Right hindlimb (tissue), 1 donor: ENCODE results near the gene TRIM46.
A peak's percentile ranks its signal among the peaks of the same experiment; 100 is the strongest.
"Not testable (repeated sequence)": the region's sequence is repeated elsewhere in the genome, so short reads cannot be mapped to it uniquely, and the experiment has no call there.

Experiments used
- DNase-seq: peaks from one replicate; pipeline ENCODE4 v3.0.0-alpha.2; 2018

The TRIM46 gene

DNA sequence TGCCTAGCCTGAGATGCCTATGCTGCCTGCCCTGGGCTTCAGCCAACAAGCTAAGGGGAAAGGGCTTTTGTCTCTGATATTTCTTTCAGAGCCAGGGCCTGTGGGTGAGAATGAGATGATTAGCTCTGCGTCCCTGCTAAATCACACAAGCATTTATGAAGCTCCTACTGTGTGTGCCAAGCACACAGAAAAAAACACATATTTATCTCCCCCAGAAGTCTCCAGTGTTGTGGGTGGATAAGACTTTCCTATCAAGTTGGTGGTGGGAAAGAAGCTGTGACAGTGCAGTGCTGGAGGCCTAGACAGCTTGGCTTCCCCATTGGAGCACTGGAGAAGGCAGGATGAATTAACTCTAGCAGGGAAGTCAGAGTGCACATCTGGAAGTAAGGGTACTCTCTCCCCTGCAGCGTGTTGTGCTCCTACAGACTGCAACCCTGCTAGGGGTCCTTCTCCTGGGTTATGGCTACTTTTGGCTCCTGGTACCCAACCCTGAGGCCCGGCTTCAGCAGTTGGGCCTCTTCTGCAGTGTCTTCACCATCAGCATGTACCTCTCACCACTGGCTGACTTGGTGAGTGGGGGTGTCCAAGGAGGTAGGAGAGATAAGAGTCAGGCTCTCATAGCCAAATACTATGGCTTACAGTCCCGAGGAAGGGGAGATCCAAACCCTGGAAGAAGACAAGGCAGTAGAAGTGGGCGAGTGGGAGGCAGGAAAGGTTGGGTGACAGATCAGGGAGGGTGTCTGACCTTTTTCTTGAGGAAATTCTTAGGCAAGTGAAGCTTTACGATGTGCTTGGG lies 36.3 kb upstream of the TRIM46 start:
- DNase-seq: no peak

GRCh38 chr1:155139895-155140629 lies 33.6 kb upstream of the TRIM46 start, which contains the start of gene DPM3:
TSS of gene DPM3 (minus strand) at chr1:155140531. CDS start at chr1:155140240, 291 bp downstream.
- peak; percentile 93 for DNase-seq

- DNase-seq: no peak
Observed at GRCh38 chr1:155140630-155140953, 33.1 kb upstream of the TRIM46 start.

GRCh38 chr1:155141749-155142148 lies 31.9 kb upstream of the TRIM46 start:
- no peak for DNase-seq

GRCh38 chr1:155145491-155145890 lies 28.2 kb upstream of the TRIM46 start:
- no peak for DNase-seq

DNA sequence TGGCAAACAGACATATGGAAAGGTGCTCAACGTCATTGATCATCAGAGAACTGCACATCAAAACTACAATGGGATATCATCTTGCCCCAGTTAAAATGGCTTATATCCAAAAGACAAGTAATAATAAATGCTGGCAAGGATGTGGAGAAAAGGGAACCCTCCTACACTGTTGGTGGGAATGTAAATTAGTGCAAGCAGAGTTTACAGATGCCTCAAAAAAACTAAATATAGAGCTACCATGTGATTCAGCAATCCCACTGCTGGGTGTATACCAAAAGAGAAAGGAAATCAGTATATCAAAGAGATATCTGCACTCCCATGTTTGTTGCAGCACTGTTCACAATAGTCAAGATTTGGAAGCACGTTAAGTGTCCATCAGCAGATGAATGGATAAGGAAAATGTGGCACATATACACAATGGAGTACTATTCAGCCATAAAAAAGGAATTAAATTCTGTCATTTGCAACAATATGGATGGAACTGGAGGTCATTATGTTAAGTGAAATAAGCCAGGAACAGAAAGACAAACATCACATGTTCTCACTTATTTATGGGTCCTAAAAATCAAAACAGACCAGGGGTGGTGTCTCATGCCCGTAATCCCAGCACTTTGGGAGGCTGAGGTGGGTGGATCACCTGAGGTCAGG lies 17.5 kb upstream of the TRIM46 start:
- DNase-seq: not testable (repeated sequence)

DNA sequence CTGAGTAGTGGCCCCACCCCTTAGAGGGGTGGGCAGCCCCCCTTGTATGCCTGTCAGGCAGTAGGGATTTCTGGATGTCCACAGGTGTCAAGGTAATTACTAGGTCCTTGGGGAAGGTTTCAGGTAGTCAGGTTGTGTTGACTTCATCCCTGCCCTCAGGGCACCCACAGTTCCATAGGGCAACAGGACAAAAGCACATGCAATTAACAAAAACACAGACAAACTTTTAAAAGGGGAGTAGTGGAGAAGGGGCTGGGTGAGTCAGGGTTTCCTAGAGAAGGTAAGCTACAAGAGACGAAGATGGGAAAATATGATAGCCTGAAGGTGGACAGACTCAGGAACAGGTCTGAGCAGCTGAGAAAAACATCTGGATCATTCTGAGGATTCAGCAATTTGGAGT lies 14.7 kb upstream of the TRIM46 start:
- DNase-seq: no peak

GRCh38 chr1:155160128-155160527 lies 13.5 kb upstream of the TRIM46 start:
- no peak for DNase-seq

- not testable (repeated sequence) for DNase-seq
Observed at GRCh38 chr1:155162631-155163030, 11.0 kb upstream of the TRIM46 start.

- DNase-seq: not testable (repeated sequence)
Observed at GRCh38 chr1:155163785-155164184, 9.9 kb upstream of the TRIM46 start.

GRCh38 chr1:155164625-155165024 lies 9.0 kb upstream of the TRIM46 start:
- DNase-seq: not testable (repeated sequence)

DNA sequence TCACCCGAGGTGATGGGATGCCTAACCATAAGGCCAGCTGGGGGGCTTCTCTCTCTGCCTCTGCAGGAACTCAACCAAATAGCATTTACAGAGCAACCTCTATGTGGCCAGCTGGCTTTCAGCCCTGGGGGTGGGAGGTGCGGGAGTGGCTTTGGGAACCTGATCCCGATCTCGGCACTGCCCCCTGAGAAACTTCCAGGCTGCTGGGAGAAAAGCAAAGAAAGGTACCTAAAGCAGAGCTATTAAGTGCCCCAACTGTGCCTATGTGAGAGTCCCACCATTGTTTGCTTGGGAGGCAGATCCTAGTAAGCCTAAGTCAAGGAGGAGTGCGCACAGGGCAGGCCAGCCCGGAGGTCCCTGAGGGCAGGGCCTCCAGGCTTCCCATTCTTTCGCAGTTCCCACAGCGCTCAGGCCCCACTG lies 7.6 kb upstream of the TRIM46 start:
- peak; percentile 48 for DNase-seq

DNA sequence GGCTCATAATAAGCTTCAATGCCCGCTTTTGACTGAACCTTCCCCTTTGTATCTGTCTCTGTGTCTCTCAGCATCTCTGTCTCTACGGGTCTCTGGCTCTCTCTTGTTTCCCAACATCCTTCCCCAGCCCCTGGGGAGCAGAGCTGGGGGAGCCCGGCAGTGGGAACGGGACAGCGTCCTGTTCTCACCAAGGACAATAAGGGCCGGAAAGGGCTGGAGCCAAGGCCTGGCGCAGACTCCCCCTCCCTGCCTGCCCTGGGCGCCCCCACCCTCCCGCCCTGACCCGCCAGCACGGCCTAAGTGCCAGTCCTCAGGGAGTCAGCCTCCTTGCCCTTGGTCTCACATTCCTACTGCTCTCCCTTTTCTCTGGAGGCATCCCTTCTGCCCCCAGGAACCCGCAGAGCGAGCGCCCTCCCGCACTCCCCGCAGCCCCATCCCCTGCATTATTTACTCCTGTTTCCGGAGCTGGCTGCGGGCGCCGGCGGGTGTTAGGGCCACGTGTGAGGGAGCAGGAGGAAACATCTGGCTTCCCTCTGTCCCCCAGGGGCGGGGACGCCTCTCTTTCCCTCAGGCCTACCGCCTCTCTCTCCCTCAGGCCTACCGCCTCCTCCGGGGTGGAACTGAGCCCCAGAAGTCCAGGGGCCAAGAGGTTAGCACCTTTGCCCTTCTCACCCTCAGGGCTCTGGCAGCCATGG lies 7.0 kb upstream of the TRIM46 start:
- peak; percentile 74 for DNase-seq

DNA sequence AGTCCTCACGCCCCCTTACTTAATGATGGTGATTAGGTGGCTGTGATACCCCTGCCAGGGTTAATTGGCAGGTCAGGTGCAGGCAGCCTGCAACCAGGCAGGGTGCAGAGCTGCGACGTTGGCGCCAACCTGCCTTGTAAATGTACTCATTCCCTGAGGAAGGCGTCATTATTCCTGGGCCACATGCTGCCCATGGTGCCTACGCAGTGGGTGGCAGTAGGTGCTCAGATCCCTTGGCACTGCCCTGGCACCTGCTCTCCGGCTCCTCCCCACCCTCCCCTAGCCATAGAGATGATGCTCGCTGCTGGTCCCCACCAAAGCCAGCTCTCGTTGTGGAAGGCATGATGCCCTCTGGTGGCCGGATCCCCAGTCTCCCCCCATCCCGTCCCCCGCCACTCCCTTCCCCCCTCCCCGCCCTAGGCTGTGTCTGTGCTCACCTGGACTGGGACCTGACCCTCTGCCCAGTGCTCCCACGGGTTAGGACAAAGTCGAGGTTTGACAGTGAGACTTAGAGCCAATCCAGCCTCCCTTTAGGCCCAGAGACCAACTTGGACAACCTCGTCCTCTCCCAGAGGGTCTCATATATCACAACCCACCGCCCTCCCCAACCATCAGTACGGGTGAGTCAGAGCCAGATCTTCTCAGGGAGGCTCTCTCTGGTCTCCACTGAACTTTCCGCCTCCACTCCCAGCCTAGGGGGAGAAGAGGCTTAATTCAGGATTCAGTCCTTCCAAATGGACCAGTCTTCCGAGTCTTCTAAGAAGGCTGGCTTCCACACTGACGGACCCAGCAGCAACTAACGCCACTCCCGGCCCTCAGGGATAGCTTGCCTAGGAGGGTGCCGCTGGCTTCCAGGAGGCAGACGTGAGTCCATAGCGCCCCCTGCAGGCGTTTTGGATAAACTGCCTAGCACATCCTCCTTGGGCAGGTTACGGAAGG lies 6.2 kb upstream of the TRIM46 start:
- peak; percentile 84 for DNase-seq

DNA sequence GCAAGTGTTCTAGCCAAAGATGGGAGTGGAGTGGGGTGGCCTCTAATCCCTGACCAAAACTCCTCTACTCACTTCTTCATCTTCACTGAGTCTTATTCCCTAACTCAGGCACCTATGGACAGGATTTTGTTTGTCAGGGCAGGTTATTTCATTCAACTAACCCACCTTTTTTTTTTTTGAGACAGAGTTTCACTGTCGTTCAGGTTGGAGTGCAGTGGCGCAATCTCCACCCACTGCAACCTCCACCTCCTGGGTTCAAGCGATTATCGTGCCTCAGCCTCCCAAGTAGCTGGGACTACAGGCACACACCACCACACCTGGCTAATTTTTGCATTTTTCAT lies 5.6 kb upstream of the TRIM46 start:
- DNase-seq: not testable (repeated sequence)

DNA sequence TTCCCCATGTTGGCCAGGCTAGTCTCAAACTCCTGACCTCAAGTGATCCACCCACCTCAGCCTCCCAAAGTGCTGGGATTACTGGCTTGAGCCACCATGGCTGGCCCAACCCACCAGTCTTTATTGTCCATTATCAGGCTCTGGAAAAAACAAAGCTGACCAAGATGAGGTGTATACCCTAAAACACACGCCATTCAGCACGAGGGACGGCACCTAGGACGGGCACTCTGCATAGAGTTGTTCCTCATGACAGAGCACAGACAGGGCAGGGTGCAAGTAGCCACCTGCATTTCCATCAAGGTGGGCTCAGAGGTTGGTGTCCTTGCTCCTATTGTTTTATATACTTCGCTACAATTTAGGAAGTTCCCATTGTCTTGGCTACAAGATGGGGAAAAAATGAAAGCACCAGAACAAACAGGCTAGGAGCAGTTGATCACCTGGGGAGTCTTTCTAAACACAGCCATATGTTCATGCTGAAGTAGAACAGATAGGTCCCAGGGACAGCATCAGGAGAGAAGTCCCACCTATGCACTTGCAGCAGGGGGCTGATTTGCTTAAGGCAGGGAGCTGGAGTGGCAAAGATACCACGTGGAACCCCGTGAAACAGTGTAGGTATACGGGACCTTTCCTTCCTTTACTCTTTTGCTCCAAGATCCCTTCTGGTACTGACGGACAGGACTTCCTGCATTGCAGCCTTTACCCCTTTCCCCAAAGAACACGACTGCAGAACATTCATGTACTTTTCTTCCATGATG lies 5.0 kb upstream of the TRIM46 start:
- DNase-seq: no peak

- no peak for DNase-seq
Observed at GRCh38 chr1:155169541-155169940, 4.1 kb upstream of the TRIM46 start.

DNA sequence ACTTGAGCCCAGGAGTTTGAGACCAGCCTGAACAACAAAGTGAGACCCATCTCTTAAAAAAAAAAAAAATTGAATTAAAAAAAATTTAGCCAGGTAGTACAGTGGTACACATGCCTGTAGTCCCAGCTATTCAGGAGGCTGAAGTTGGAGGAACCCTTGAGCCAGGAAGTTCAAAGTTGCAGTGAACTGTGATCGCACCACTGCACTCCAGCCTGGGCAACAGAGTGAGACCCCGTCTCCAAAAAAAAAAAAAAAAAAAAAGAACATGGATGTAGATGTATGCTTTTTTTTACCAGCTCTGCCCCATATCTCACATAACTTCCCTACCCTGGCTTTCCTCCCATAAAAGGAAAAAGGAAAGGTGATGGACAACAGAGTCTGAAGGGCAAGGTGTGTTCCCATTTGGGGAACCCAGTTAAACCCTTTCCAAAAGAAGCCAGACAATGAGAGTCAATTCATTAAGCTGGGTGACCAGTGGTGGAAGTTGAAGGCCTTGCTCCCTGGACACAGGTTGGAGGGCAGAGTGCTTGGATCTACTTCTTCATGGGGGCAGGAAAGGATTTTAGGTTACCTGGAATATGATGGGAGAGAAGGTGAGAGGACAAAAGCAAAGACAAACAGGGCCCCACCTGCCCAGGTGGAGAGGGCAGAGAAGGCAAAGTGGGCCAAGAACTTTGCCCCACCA lies 3.4 kb upstream of the TRIM46 start:
- DNase-seq: no peak

- no peak for DNase-seq
Observed at GRCh38 chr1:155170806-155171205, 2.8 kb upstream of the TRIM46 start.

DNA sequence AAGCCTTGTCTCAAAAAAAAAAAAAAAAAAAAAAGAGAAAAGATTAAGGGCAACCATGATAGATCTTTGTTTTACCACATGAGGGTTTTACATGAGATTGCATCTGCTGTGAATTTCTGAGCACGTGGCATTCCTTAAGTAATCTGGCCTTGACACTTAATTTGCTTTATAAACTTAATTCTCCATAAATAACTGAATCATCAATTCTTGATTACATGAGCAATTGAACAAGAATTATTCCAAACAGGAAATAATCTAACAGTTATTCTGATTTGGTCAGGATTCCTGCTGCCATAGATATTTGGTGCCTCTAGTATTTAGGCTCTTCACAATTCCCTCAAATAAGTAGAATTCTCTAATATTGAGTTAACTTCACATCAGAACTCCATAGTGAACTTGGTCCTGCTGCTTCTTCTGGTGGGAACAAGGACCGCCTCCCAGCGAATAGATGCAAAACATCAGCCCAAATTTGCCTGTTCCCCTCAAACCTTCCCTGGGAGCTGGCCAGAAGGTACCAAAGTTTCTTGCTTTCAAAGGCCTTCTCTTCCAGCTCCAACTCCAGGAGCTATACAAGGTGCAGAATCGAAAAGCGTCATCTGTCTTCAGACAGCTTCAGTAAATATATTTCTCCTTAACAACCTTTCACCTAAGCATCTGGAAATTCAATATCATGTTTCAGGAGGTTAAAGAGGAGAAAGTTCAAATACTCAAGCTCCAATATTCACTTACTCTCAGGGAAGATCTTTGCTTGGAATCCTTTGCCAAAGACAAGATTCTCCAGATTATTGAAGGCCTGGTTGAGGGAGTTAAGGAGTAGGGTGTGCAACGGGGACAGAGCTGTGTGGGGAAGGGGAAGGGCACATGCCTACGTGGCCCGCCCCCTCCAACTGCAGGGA lies 1.6 kb upstream of the TRIM46 start:
- DNase-seq: no peak
